B cell (primary cell): ENCODE measurements around the gene PPEF2. TPM values are rescaled to one million over a fixed set of nuclear protein-coding genes. Genes with fewer than 3 reads are reported as not detected.
"Not testable (repeated sequence)": the region's sequence is repeated elsewhere in the genome, so short reads cannot be mapped to it uniquely, and the experiment has no call there.

Experiments
- ATAC-seq: fragments of 200-7000 bp; cut with Tn5 transposase; one replicate; pipeline ENCODE4 v1.10.0; 2021; ENCODE audit warnings: low read depth, mild to moderate bottlenecking, moderate number of reproducible peaks, moderate library complexity
- CTCF ChIA-PET: fragments of 350-600 bp; sonication (Branson Sonifier 250); formaldehyde crosslinking; loops from one replicate; lab custom pipeline; 2021; ENCODE audit warnings: antibody characterized with exemption, inconsistent platforms; lab: Charles Lee
- POLR2A ChIA-PET: fragments of 350-600 bp; sonication (Branson Sonifier 250); formaldehyde crosslinking; loops from one replicate; lab custom pipeline; 2021; ENCODE audit warnings: antibody characterized with exemption; lab: Charles Lee
- DNase-seq: peaks from one replicate; pipeline ENCODE4 v3.0.0; 2013
- H2AFZ ChIP-seq: 2 replicates; pipeline ENCODE4 v1.6.1; 2012; ENCODE audit warnings: mild to moderate bottlenecking, low read depth, low read length; ENCODE audit not compliant: insufficient read depth, poor library complexity, severe bottlenecking
- H3K27ac ChIP-seq, 2 donors: 1 replicate in 1 of 2; 2 replicates in 1 of 2; pipeline ENCODE4 v1.5.1; 2012 to 2013; ENCODE audit warnings: low read length in 2 of 2, mild to moderate bottlenecking in 2 of 2, moderate library complexity in 1 of 2
- H3K27me3 ChIP-seq, 4 experiments: fragments of 200-600 bp in 1 of 4; sonication (generic) in 1 of 4; replicated peaks in 1 of 4; 1 replicate in 2 of 4; 2 replicates in 2 of 4; pipeline versions ENCODE4 v1.6.1 to v1.7.0; 2013 to 2016; ENCODE audit warnings: low read length in 3 of 4, mild to moderate bottlenecking in 2 of 4, mixed read lengths in 1 of 4, moderate library complexity in 1 of 4; ENCODE audit not compliant: insufficient read depth in 4 of 4, control insufficient read depth in 3 of 4; ENCODE audit errors: control extremely low read depth in 1 of 4
- H3K36me3 ChIP-seq, 2 experiments: replicated peaks in 1 of 2; 1 replicate in 1 of 2; 2 replicates in 1 of 2; pipeline versions ENCODE4 v1.6.1 to v1.7.1; 2013; ENCODE audit warnings: low read length in 1 of 2; ENCODE audit not compliant: insufficient read depth in 2 of 2, control insufficient read depth in 1 of 2; ENCODE audit errors: control extremely low read depth in 1 of 2, extremely low read depth in 1 of 2
- H3K4me1 ChIP-seq, 2 donors: fragments of 200-600 bp in 1 of 2; sonication (generic) in 1 of 2; 1 replicate in 1 of 2; 2 replicates in 1 of 2; pipeline versions ENCODE4 v1.5.1 to v1.6.1; 2013 to 2017; ENCODE audit warnings: low read length in 2 of 2; ENCODE audit not compliant: control insufficient read depth in 2 of 2, insufficient read depth in 2 of 2
- H3K4me2 ChIP-seq: replicated peaks from 2 replicates; pipeline ENCODE3; 2012; ENCODE audit warnings: mild to moderate bottlenecking, low read depth, low read length; ENCODE audit not compliant: poor library complexity, severe bottlenecking
- H3K4me3 ChIP-seq, 5 experiments: fragments of 200-600 bp in 1 of 5; sonication (generic) in 1 of 5; 1 replicate in 3 of 5; 2 replicates in 2 of 5; pipeline versions ENCODE4 v1.5.1 to v1.7.0; 2011 to 2016; ENCODE audit warnings: low read length in 4 of 5, mild to moderate bottlenecking in 4 of 5, low read depth in 2 of 5, control low read depth in 1 of 5, moderate library complexity in 1 of 5; ENCODE audit not compliant: insufficient read depth in 1 of 5; ENCODE audit errors: control extremely low read depth in 1 of 5, extremely low read depth in 1 of 5
- H3K79me2 ChIP-seq: fragments of 200-600 bp; sonication (generic); one replicate; pipeline ENCODE4 v1.6.0; 2016; ENCODE audit warnings: low read length; ENCODE audit not compliant: control insufficient read depth, insufficient read depth
- H3K9ac ChIP-seq: fragments of 200-600 bp; sonication (generic); 2 replicates; pipeline ENCODE4 v1.6.1; 2017; ENCODE audit warnings: mild to moderate bottlenecking, low read length, moderate library complexity
- H3K9me3 ChIP-seq, 3 donors: one replicate each; pipeline versions ENCODE4 v1.6.1 to v1.7.1; 2013; ENCODE audit warnings: low read length in 2 of 3; ENCODE audit not compliant: control insufficient read depth in 2 of 3, insufficient read depth in 1 of 3; ENCODE audit errors: control extremely low read depth in 1 of 3
- H4K20me1 ChIP-seq: 2 replicates; pipeline ENCODE4 v1.6.0; 2012; ENCODE audit warnings: mild to moderate bottlenecking, low read length; ENCODE audit not compliant: insufficient read depth, control insufficient read depth, poor library complexity, severe bottlenecking
- H3K27ac Mint-ChIP-seq: one replicate; pipeline ENCODE4 v1.8.0; 2021; ENCODE audit warnings: mixed read lengths
- H3K27me3 Mint-ChIP-seq: one replicate; pipeline ENCODE4 v1.8.0; 2021; ENCODE audit warnings: mixed read lengths
- H3K4me1 Mint-ChIP-seq: one replicate; pipeline ENCODE4 v1.8.0; 2021; ENCODE audit warnings: mixed read lengths
- H3K4me3 Mint-ChIP-seq: one replicate; pipeline ENCODE4 v1.8.0; 2021; ENCODE audit warnings: mixed read lengths
- H3K9me3 Mint-ChIP-seq: one replicate; pipeline ENCODE4 v1.8.0; 2022; ENCODE audit warnings: mixed read lengths; ENCODE audit not compliant: insufficient read depth
- CTCF ChIP-seq: fragments of 200-600 bp; IDR thresholded peaks from one replicate; pipeline ENCODE4 v1.8.0; 2022; ENCODE audit warnings: antibody characterized with exemption, mild to moderate bottlenecking
- EZH2 ChIP-seq: IDR thresholded peaks from 2 replicates; pipeline ENCODE4 v1.6.1; 2012; ENCODE audit warnings: borderline replicate concordance, low read depth, mild to moderate bottlenecking, moderate library complexity, low read length; ENCODE audit not compliant: insufficient read depth, poor library complexity, severe bottlenecking
- WGBS: methylation state at CpG from one replicate; pipeline ENCODE4 v1.1.5; 2013; ENCODE audit warnings: missing lambda C conversion rate; ENCODE audit not compliant: insufficient coverage; 5-methylcytosine and 5-hydroxymethylcytosine counted together
- intact Hi-C: fragments of 100-400 bp; cut with micrococcal nuclease; formaldehyde crosslinking; loops from one replicate; pipeline ENCODE4 v1.10.0; 2022
- polyA plus RNA-seq: library from polyadenylated mRNA; depleted of rRNA; stranded (reverse); fragments of >200 nt; gene quantifications from 2 replicates; pipeline ENCODE4 v1.2.3, GENCODE V29; 2012
- total RNA-seq, 2 donors: library from RNA; stranded (reverse); fragments of 120-200 nt in 1 of 2; gene quantifications; 1 replicate in 1 of 2; 2 replicates in 1 of 2; pipeline versions ENCODE4 v1.2.3 to v1.2.4, GENCODE V29; 2013 to 2022

Gene PPEF2
- total and polyA plus RNA-seq, 2 donors (not counting 1 experiment from before 2014, with no cell fraction given) = 0.07 to 0.10 TPM

- Mint-ChIP-seq H3K4me3 (no peak overlapping the region), H3K9me3 (no peaks in the 10 kb centered on the region), H3K4me1 (no peaks in the 10 kb centered on the region), H3K27me3 (no peaks in the 10 kb centered on the region), H3K27ac (no peak overlapping the region)
- no peak overlapping the region for H3K9ac ChIP-seq
- no peak for ATAC-seq
- H3K4me1 ChIP-seq = no peaks in the 10 kb centered on the region
- no peaks in the 10 kb centered on the region for H3K27me3 ChIP-seq
- ChIA-PET POLR2A (no interaction called here), CTCF (interaction anchor here (1.2 kb wide), 1 partner anchor 34 kb away, joined by 3 read pairs; no protein-coding TSS in a partner anchor)
- WGBS = 100% methylated on average over 1 of the region's 3 CpGs
- H4K20me1 ChIP-seq = no peaks in the 10 kb centered on the region
- TF ChIP-seq EZH2 = no peak
- no peak for TF ChIP-seq CTCF
- no peak overlapping the region for H3K4me2 ChIP-seq
- H2AFZ ChIP-seq = no peak overlapping the region
- peaks cover 4 to 46% of the 10 kb centered on the region in 2 experiments for H3K36me3 ChIP-seq
- H3K79me2 ChIP-seq = peaks cover 4% of the 10 kb centered on the region
- no peak overlapping the region for H3K4me3 ChIP-seq
- DNase-seq = no peak
- intact Hi-C loops = no loop called here
- H3K27ac ChIP-seq = no peak overlapping the region
- H3K9me3 ChIP-seq = no peaks in the 10 kb centered on the region
Measured at GRCh38 chr4:75930152-75930551, 27.9 kb upstream of the PPEF2 start.

- intact Hi-C loops = not testable (repeated sequence)
Measured at GRCh38 chr4:75924916-75925315, 22.7 kb upstream of the PPEF2 start.

More at GRCh38 chr4:75924916-75925315, 22.7 kb upstream of the PPEF2 start:
- DNase-seq, POLR2A ChIA-PET, H4K20me1 ChIP-seq, H3K4me1 ChIP-seq, H3K79me2 ChIP-seq, H3K4me2 ChIP-seq, H3K4me3 Mint-ChIP-seq, H3K27me3 ChIP-seq, H3K9me3 Mint-ChIP-seq, H3K27me3 Mint-ChIP-seq, H3K27ac ChIP-seq, ATAC-seq, H3K4me1 Mint-ChIP-seq, H3K4me3 ChIP-seq, H3K9me3 ChIP-seq, H3K9ac ChIP-seq, H2AFZ ChIP-seq, H3K27ac Mint-ChIP-seq, CTCF ChIA-PET: not testable (repeated sequence)
- 100% methylated on average over 1 of the region's 11 CpGs for WGBS
- H3K36me3 ChIP-seq = peaks cover 0 to 65% of the 10 kb centered on the region in 2 experiments
